Measurements from ENCODE around the gene NT5C1A. TPM values are rescaled to one million over a fixed set of nuclear protein-coding genes. Genes with fewer than 3 reads are reported as not detected.

NT5C1A gene
- total RNA-seq, 1 experiment from 2014 or later = not detected

DNA sequence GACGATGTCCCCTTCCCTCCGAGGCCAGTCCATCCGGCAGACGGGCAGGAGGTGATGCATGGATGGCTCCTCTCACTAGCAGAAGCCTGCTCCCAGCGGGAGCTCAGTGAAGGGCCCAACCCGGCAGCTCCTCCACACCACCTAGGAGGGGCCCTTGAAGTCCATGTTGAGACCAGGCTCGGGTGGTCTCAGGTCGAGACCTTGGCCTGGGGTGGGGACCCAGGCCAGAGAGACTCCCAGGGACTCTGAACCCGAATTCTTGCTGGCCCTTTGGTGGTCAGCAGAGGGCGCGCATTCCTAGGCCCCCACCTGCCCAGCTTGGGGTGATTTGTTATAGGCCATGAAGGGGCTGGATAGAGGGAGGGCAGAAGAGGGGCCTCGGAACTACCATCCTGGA is 642 bp upstream of the NT5C1A start:
- Histone ChIP-seq H2BK5ac (ENCODE audit: insufficient read length, low read length) (no peak overlapping the region), H2BK20ac (ENCODE audit: low read depth, low read length, poor library complexity, severe bottlenecking) (no peak overlapping the region), H4K20me1 (ENCODE audit: control insufficient read depth, insufficient read depth, insufficient read length) (no peaks in the 10 kb centered on the region), H3K9me3 (ENCODE audit: control insufficient read depth, low read depth, low read length) (no peaks in the 10 kb centered on the region), H3K18ac (ENCODE audit: insufficient read length, low read depth, low read length) (no peak overlapping the region), H3K27ac (ENCODE audit: insufficient read length, low read depth, low read length) (no peak overlapping the region), H3T11ph (ENCODE audit: low read length) (no peak overlapping the region), H4K8ac (replicated peaks; ENCODE audit: insufficient read length, low read depth, low read length) (no peak overlapping the region), H3K23ac (ENCODE audit: insufficient read length, low read depth, low read length) (no peak overlapping the region), H2AFZ (ENCODE audit: low read length) (no peak overlapping the region), H2BK12ac (ENCODE audit: insufficient read length, low read depth, low read length) (no peak overlapping the region), H3K4ac (ENCODE audit: low read depth, low read length) (no peak overlapping the region), H3K56ac (ENCODE audit: insufficient read length, low read depth, low read length) (no peak overlapping the region), H3K4me1 (ENCODE audit: insufficient read depth, low read length) (no peaks in the 10 kb centered on the region), H4K91ac (ENCODE audit: insufficient read length, low read depth, low read length) (no peak overlapping the region), H4K5ac (ENCODE audit: insufficient read length, low read depth, low read length) (no peak overlapping the region), H2BK15ac (ENCODE audit: low read depth, low read length) (no peak overlapping the region), H2AK5ac (ENCODE audit: insufficient read length, low read length) (no peak overlapping the region), H3K23me2 (ENCODE audit: insufficient read length, low read depth, low read length, poor library complexity, severe bottlenecking) (peaks cover 7% of the 10 kb centered on the region), H3K9ac (ENCODE audit: extremely low read depth, insufficient read length, low read length) (no peak overlapping the region), H2BK120ac (ENCODE audit: low read depth, low read length, poor library complexity, severe bottlenecking) (no peak overlapping the region), H3K79me2 (ENCODE audit: insufficient read depth, low read length) (no peaks in the 10 kb centered on the region), H3K14ac (ENCODE audit: insufficient read depth, low read length) (no peak overlapping the region), H3K4me2 (ENCODE audit: insufficient read depth, insufficient read length, low read length) (peak overlapping the region; percentile 62), H3K27me3 (ENCODE audit: insufficient read depth, low read length) (peaks cover 75% of the 10 kb centered on the region), H3K79me1 (ENCODE audit: insufficient read depth, low read depth, low read length, poor library complexity, severe bottlenecking) (no peaks in the 10 kb centered on the region)
- H3K9me3 Mint-ChIP-seq = no peaks in the 10 kb centered on the region
- TF ChIP-seq, protein P1, sequence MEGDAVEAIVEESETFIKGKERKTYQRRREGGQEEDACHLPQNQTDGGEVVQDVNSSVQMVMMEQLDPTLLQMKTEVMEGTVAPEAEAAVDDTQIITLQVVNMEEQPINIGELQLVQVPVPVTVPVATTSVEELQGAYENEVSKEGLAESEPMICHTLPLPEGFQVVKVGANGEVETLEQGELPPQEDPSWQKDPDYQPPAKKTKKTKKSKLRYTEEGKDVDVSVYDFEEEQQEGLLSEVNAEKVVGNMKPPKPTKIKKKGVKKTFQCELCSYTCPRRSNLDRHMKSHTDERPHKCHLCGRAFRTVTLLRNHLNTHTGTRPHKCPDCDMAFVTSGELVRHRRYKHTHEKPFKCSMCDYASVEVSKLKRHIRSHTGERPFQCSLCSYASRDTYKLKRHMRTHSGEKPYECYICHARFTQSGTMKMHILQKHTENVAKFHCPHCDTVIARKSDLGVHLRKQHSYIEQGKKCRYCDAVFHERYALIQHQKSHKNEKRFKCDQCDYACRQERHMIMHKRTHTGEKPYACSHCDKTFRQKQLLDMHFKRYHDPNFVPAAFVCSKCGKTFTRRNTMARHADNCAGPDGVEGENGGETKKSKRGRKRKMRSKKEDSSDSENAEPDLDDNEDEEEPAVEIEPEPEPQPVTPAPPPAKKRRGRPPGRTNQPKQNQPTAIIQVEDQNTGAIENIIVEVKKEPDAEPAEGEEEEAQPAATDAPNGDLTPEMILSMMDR (conservative IDR thresholded peaks at IDR 0.05) = peak; percentile 78
- WGBS (ENCODE audit: extremely low coverage, insufficient read length, low lambda C conversion rate) = no CpG with 5 or more reads among the region's 12 CpGs
- H3K27me3 Mint-ChIP-seq (ENCODE audit: low read depth) = peaks cover 99% of the 10 kb centered on the region
- H3K27ac Mint-ChIP-seq = no peak overlapping the region
- peak; percentile 68 for DNase-seq
- H3K36me3 Mint-ChIP-seq (ENCODE audit: insufficient read depth in 1 of 3, low read depth in 3 of 3) = no peaks in the 10 kb centered on the region; a peak in 1 of 7 replicates
- H3K4me3 Mint-ChIP-seq = peak overlapping the region; percentile 51 to 75
- peaks cover 0 to 9% of the 10 kb centered on the region in 2 experiments; a peak in 2 of 4 replicates for H3K4me1 Mint-ChIP-seq
